Measurements from ENCODE around the gene OXLD1.

DNA sequence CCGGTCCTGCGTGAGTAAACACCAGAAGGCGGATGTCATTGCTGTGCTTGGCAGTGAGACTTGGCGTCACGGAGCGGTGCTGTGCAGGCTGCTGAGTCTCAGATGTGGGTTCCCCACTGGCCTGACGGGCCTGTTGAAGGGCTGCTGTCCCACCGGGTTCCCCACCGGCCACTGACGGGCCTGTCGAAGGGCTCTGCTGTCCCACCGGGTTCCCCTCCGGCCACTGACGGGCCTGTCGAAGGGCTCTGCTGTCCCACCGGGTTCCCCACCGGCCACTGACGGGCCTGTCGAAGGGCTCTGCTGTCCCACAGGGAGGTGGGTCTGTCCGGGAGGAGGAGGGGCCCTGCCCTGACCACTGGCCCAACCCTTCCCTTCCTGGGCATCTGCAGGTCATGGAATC lies 20.2 kb upstream of the OXLD1 start:
- TF ChIP-seq, protein P1, sequence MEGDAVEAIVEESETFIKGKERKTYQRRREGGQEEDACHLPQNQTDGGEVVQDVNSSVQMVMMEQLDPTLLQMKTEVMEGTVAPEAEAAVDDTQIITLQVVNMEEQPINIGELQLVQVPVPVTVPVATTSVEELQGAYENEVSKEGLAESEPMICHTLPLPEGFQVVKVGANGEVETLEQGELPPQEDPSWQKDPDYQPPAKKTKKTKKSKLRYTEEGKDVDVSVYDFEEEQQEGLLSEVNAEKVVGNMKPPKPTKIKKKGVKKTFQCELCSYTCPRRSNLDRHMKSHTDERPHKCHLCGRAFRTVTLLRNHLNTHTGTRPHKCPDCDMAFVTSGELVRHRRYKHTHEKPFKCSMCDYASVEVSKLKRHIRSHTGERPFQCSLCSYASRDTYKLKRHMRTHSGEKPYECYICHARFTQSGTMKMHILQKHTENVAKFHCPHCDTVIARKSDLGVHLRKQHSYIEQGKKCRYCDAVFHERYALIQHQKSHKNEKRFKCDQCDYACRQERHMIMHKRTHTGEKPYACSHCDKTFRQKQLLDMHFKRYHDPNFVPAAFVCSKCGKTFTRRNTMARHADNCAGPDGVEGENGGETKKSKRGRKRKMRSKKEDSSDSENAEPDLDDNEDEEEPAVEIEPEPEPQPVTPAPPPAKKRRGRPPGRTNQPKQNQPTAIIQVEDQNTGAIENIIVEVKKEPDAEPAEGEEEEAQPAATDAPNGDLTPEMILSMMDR (conservative IDR thresholded peaks at IDR 0.05): no peak
- no peak for TF ChIP-seq EZH2 (IDR thresholded peaks at IDR 0.05; ENCODE audit: low read depth)

All from PC-9 (cell line).